Fibroblast of villous mesenchyme (primary cell): ENCODE data around the gene TRAK2. TPM values are rescaled to one million over a fixed set of nuclear protein-coding genes. Genes with fewer than 3 reads are reported as not detected.

Source experiments
- DNase-seq: peaks from one replicate; pipeline ENCODE4 v3.0.0-alpha.2; 2010; ENCODE audit warnings: low read depth
- H3K4me3 ChIP-seq: 2 replicates; pipeline ENCODE4 v1.5.1; 2011; ENCODE audit warnings: low read depth, mild to moderate bottlenecking, low read length
- CTCF ChIP-seq: IDR thresholded peaks from 2 replicates; pipeline ENCODE4 v1.5.1; 2012; ENCODE audit warnings: low read depth, mild to moderate bottlenecking, low read length; ENCODE audit not compliant: insufficient read depth
- total RNA-seq: library from RNA; depleted of rRNA; stranded (reverse); fragments of >200 nt; gene quantifications from 2 replicates; pipeline ENCODE4 v1.2.3, GENCODE V29; 2012

The TRAK2 gene
- total RNA-seq, 1 donor, result 51.0 TPM

GRCh38 chr2:201347138-201347537 is 104.1 kb downstream of the TRAK2 start:
- no peak for TF ChIP-seq CTCF
- no peak overlapping the region for H3K4me3 ChIP-seq
- no peak for DNase-seq

- no peak for TF ChIP-seq CTCF
- no peak for DNase-seq
Measured at GRCh38 chr2:201345625-201346213, 105.5 kb downstream of the TRAK2 start.

GRCh38 chr2:201344663-201345366 is 106.4 kb downstream of the TRAK2 start:
- no peak for DNase-seq
- TF ChIP-seq CTCF, result peak; percentile 27
- H3K4me3 ChIP-seq, result no peak overlapping the region

More at GRCh38 chr2:201345625-201346213, 105.5 kb downstream of the TRAK2 start:
- H3K4me3 ChIP-seq, result no peak overlapping the region

- no peak for TF ChIP-seq CTCF
- no peak for DNase-seq
- H3K4me3 ChIP-seq, result no peak overlapping the region
Measured at GRCh38 chr2:201343559-201343958, 107.7 kb downstream of the TRAK2 start.

GRCh38 chr2:201342923-201343322 is 108.3 kb downstream of the TRAK2 start:
- no peak for TF ChIP-seq CTCF
- DNase-seq, result no peak
- H3K4me3 ChIP-seq, result no peak overlapping the region

- H3K4me3 ChIP-seq, result no peak overlapping the region
- no peak for DNase-seq
- TF ChIP-seq CTCF, result no peak
Measured at GRCh38 chr2:201329409-201329808, 121.8 kb downstream of the TRAK2 start.
